Duodenal mucosa (tissue), 2 donors: ENCODE data around the gene NOB1.

Experiments
- H3K27ac ChIP-seq: one replicate; pipeline ENCODE4 v1.7.0; 2013; ENCODE audit warnings: low read depth, low read length
- H3K27me3 ChIP-seq, 2 donors: one replicate each; pipeline ENCODE4 v1.7.0; 2013; ENCODE audit warnings: low read length in 2 of 2, control low read depth in 1 of 2; ENCODE audit not compliant: insufficient read depth in 2 of 2, control insufficient read depth in 1 of 2
- H3K36me3 ChIP-seq, 2 donors: one replicate each; pipeline ENCODE4 v1.7.0; 2013; ENCODE audit warnings: low read length in 2 of 2, control low read depth in 1 of 2; ENCODE audit not compliant: insufficient read depth in 2 of 2, control insufficient read depth in 1 of 2
- H3K4me1 ChIP-seq, 2 donors: one replicate each; pipeline ENCODE4 v1.7.0; 2013; ENCODE audit warnings: low read length in 2 of 2, control low read depth in 1 of 2; ENCODE audit not compliant: insufficient read depth in 2 of 2, control insufficient read depth in 1 of 2
- H3K4me3 ChIP-seq, 2 donors: one replicate each; pipeline ENCODE4 v1.7.0; 2013; ENCODE audit warnings: low read length in 2 of 2, low read depth in 1 of 2
- H3K9ac ChIP-seq, 2 donors: one replicate each; pipeline ENCODE4 v1.7.0; 2013; ENCODE audit warnings: low read length in 2 of 2, low read depth in 1 of 2
- H3K9me3 ChIP-seq, 2 donors: one replicate each; pipeline ENCODE4 v1.7.0; 2013; ENCODE audit warnings: low read length in 2 of 2, control low read depth in 1 of 2; ENCODE audit not compliant: control insufficient read depth in 1 of 2

Gene NOB1

DNA sequence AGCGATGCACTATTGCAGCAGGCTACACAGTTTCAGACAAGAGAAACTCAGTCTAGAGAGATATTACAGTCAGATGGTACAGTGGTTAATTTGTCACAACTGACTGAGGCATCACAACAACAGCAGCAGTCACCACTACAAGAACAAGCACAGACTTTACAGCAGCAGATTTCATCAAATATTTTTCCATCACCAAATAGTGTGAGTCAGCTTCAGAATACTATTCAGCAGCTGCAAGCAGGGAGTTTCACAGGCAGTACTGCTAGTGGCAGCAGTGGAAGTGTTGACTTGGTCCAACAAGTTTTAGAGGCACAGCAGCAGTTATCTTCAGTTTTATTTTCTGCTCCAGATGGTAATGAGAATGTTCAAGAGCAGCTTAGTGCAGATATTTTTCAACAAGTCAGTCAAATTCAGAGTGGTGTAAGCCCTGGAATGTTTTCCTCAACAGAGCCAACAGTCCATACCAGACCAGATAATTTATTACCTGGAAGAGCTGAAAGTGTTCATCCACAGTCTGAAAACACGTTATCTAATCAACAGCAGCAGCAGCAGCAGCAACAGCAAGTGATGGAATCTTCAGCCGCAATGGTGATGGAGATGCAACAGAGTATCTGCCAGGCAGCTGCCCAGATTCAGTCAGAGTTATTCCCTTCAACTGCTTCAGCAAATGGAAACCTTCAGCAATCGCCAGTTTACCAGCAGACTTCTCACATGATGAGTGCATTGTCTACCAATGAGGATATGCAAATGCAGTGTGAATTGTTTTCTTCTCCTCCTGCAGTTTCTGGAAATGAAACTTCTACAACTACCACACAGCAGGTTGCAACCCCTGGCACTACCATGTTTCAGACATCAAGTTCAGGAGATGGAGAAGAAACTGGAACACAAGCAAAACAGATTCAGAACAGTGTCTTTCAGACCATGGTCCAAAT is 62.5 kb downstream of the NOB1 start:
- H3K4me3 ChIP-seq, result no peak overlapping the region
- H3K27ac ChIP-seq, result no peak overlapping the region
- H3K9ac ChIP-seq, result no peak overlapping the region
- no peaks in the 10 kb centered on the region for H3K4me1 ChIP-seq
- no peaks in the 10 kb centered on the region for H3K27me3 ChIP-seq
- no peaks in the 10 kb centered on the region for H3K9me3 ChIP-seq
- H3K36me3 ChIP-seq, result peaks cover 33 to 56% of the 10 kb centered on the region in 2 donors
